ENCODE measurements around the gene HACD2.

HACD2 gene

DNA sequence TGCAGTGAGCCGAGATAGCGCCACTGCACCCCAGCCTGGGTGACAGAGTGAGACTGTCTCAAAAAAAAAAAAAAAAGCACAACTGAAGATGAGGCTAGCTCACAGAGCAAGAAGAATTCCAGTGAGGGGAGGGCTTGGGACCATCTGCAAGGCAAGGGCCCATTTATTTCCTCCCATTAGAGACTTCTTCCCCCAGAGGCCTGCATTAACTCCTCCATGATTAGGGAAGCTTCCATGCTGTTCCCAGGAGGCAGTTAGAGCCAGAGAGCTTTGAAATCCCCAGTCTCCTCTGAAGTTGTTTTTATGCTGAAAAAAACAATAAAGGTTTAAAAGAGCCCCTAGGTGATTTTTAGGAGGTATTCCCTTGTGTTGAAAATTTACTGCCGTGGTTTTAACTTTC lies 81.7 kb downstream of the HACD2 start:
- H3K4me3 ChIP-seq (ENCODE audit: low read depth, low read length), result no peak overlapping the region
- no peak for DNase-seq (ENCODE audit: low read depth)
- TF ChIP-seq, protein P1, sequence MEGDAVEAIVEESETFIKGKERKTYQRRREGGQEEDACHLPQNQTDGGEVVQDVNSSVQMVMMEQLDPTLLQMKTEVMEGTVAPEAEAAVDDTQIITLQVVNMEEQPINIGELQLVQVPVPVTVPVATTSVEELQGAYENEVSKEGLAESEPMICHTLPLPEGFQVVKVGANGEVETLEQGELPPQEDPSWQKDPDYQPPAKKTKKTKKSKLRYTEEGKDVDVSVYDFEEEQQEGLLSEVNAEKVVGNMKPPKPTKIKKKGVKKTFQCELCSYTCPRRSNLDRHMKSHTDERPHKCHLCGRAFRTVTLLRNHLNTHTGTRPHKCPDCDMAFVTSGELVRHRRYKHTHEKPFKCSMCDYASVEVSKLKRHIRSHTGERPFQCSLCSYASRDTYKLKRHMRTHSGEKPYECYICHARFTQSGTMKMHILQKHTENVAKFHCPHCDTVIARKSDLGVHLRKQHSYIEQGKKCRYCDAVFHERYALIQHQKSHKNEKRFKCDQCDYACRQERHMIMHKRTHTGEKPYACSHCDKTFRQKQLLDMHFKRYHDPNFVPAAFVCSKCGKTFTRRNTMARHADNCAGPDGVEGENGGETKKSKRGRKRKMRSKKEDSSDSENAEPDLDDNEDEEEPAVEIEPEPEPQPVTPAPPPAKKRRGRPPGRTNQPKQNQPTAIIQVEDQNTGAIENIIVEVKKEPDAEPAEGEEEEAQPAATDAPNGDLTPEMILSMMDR (conservative IDR thresholded peaks at IDR 0.05; ENCODE audit: low read depth, low read length), result no peak

DNA sequence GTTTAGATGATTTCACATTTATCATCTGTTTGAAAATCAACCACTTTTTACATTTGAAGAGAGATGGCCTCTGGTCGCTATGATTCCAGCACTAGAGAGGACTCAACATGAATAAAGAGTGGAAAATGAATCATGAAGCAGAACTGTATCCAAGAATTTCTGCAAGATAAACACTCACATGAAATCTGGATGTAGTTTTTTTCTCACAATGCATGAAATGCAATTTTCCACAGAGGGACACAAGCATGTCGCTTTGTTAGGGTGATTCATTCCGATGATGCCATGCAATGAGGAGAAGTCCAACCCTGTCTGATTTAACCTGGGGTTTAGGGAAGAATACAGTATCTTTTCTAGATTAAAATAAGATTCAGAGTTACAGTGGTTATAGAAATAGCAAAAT lies 85.5 kb downstream of the HACD2 start:
- TF ChIP-seq, protein P1 (conservative IDR thresholded peaks at IDR 0.05; ENCODE audit: low read depth, low read length), result no peak
- peak; percentile 34 for DNase-seq (ENCODE audit: low read depth)
- no peak overlapping the region for H3K4me3 ChIP-seq (ENCODE audit: low read depth, low read length)

DNA sequence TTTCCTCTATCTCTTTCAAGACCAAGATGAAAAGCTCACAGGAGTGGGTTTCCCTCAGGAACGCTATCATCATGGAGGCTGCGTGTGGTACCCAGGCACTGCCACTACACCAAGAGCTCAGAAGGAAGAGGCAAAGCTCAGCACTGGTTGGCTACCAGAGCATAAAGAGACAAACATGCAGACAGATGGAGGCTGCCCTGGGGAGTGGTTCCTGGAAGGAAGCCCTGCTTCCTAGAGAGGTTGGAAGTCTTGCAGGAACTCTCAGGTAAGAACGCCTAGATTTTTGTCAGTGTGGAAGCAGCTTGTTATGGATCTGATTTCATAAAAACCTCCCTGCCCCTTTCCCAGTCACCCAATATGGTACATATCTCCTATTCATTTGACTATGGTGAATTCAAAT lies 86.1 kb downstream of the HACD2 start:
- no peak overlapping the region for H3K4me3 ChIP-seq (ENCODE audit: low read depth, low read length)
- TF ChIP-seq, protein P1 (conservative IDR thresholded peaks at IDR 0.05; ENCODE audit: low read depth, low read length), result no peak
- DNase-seq (ENCODE audit: low read depth), result no peak

DNA sequence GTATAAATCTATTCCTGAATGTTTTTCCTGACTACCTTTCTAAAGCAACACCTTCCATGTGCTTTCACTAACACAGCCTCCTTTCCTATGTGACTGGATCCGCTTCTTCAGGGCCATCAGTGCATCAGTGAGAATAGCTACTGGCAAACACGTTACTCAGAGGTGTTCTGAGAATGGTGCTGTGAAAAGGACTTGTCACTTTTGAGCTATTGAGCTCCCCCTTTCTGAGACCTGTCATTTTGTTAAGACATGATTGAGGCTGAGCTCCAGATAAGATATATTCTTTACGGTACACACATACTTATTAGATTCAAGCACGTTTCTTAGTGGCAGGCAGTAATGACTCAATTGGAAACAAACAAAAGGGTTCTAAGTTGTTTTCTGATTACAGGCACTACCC lies 90.9 kb downstream of the HACD2 start:
- DNase-seq (ENCODE audit: low read depth), result no peak
- TF ChIP-seq, protein P1 (conservative IDR thresholded peaks at IDR 0.05; ENCODE audit: low read depth, low read length), result no peak
- H3K4me3 ChIP-seq (ENCODE audit: low read depth, low read length), result no peak overlapping the region

DNA sequence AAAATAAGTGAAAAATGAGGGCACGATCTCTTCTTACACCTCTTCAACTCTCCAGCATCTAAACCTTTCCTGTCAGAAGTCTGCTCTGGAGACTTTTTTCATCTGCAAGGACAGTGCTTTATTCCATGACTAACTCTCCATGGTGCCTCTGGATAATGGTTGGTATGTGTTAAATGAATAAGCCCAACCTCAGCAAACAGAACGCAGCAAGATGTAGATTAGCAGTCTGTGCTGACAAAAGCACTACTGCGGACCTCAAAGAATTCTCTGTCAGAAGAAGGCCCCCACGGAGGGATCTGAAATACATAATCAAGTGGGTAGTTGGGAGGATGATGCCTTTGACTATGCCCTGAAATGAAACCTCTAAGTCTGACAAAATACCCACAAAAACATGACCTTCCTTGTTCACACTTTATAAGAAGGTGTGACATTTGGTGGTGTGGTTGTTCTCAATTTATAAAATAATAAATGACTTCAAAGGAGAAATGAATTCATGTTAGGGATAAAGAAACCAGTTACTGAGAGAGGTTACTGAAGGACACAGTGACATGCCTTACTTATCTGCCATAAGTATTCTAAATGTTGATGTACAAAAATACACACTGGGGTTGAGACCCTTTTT lies 92.8 kb downstream of the HACD2 start:
- TF ChIP-seq, protein P1 (conservative IDR thresholded peaks at IDR 0.05; ENCODE audit: low read depth, low read length), result no peak
- no peak overlapping the region for H3K4me3 ChIP-seq (ENCODE audit: low read depth, low read length)
- DNase-seq (ENCODE audit: low read depth), result no peak

DNA sequence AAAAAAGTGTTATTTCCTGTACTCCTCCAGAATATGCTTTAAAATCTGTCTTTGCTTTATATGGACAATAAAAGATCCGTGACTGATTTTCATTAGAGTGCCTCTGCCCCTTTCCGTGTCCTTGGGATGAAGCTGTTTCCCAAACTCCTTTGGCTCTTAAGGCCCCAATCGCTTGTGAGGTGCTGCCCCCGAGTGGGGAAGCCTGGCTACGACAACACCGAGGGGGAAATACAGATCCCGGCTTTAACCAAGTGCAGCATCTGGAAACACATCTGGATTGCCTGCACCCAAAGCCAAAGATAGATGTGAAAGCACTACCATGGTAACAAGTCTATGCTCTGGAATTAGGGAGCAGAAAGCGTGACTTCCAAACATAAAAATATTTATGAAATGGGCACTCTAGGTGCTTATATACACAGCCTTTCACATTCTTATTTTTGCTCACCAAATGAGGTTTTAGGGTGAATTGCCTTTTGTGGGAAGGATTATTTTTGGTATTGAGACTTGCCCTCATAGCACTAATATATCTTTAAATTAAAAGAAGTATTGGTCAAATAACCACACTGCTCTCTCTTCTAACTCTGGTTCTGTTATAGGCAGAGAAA lies 95.4 kb downstream of the HACD2 start:
- TF ChIP-seq, protein P1 (conservative IDR thresholded peaks at IDR 0.05; ENCODE audit: low read depth, low read length), result peak; percentile 97
- H3K4me3 ChIP-seq (ENCODE audit: low read depth, low read length), result no peak overlapping the region
- DNase-seq (ENCODE audit: low read depth), result peak; percentile 78

Measured in choroid plexus epithelial cell (primary cell).